Neural cell (in vitro differentiated cells): ENCODE measurements around the gene DNAH17.

Experiments
- CTCF ChIP-seq: fragments of 450-650 bp; IDR thresholded peaks from 2 replicates; pipeline ENCODE4 v1.5.1; 2014; ENCODE audit warnings: antibody characterized with exemption, mild to moderate bottlenecking, moderate library complexity; ENCODE audit not compliant: poor library complexity, severe bottlenecking
- EP300 ChIP-seq: fragments of 450-650 bp; conservative IDR thresholded peaks from 2 replicates; pipeline ENCODE4 v1.6.1; 2014; ENCODE audit warnings: antibody characterized with exemption, mild to moderate bottlenecking, moderate library complexity; ENCODE audit not compliant: poor library complexity, severe bottlenecking
- EZH2 ChIP-seq: fragments of 200-600, 300-800 bp; shearing (Covaris generic), sonication (generic); IDR thresholded peaks from 2 replicates; pipeline ENCODE4 v1.6.1; 2014; ENCODE audit warnings: antibody characterized with exemption, low read length, borderline replicate concordance, mild to moderate bottlenecking; ENCODE audit not compliant: insufficient read depth, poor library complexity, severe bottlenecking
- POLR2AphosphoS5 ChIP-seq: IDR thresholded peaks from 2 replicates; pipeline ENCODE4 v1.6.1; 2012
- RAD21 ChIP-seq: fragments of 450-650 bp; conservative IDR thresholded peaks from 2 replicates; pipeline ENCODE4 v1.6.1; 2014; ENCODE audit warnings: antibody characterized with exemption, mild to moderate bottlenecking, moderate library complexity
- TAF1 ChIP-seq: IDR thresholded peaks from 2 replicates; pipeline ENCODE4 v1.6.1; 2012; ENCODE audit warnings: low read depth

- TF ChIP-seq TAF1 (no peak), CTCF (no peak), POLR2AphosphoS5 (no peak), EZH2 (no peak), RAD21 (no peak), EP300 (no peak)
Measured at GRCh38 chr17:78454346-78454745, 122.8 kb downstream of the DNAH17 start.
